HCT116 (cell line): Measurements from ENCODE around the gene C9orf152. TPM values are rescaled to one million over a fixed set of nuclear protein-coding genes. Genes with fewer than 3 reads are reported as not detected.

ENCODE experiments used
- ATAC-seq: fragments of 200-7000 bp; cut with Tn5 transposase; 2 replicates; pipeline ENCODE4 v1.9.1; 2020; ENCODE audit warnings: mild to moderate bottlenecking, moderate library complexity
- BruUV-seq: library from RNA; stranded (reverse); fragments of 400-500 nt; replicated peaks from 2 replicates; lab custom pipeline; 2021; lab: Mats Ljungman, UMichigan
- CTCF ChIA-PET: fragments of 300-600 bp; sonication (Branson Sonifier 250); formaldehyde crosslinking; loops from one replicate; lab custom pipeline; 2021; ENCODE audit warnings: antibody characterized with exemption; lab: Charles Lee
- POLR2A ChIA-PET: fragments of 300-600, 350-600 bp; sonication (Branson Sonifier 250); formaldehyde crosslinking; loops from one replicate; lab custom pipeline; 2021; ENCODE audit warnings: antibody characterized with exemption; lab: Charles Lee
- RAD21 ChIA-PET, 2 experiments: fragments of 300-600 bp; sonication (Branson Sonifier 250); formaldehyde crosslinking; loops; one replicate each; lab custom pipeline; 2023; ENCODE audit warnings: low total read pairs in 2 of 2; ENCODE audit not compliant: uncharacterized antibody in 2 of 2, unreplicated experiment in 2 of 2, low non-redundant PET in 1 of 2; lab: Charles Lee
- DNase-seq: peaks from one replicate; pipeline ENCODE4 v3.0.0-alpha.2; 2010; ENCODE audit warnings: low read depth, low spot score
- H2AFZ ChIP-seq: fragments of 200-600 bp; shearing (Covaris generic), sonication (generic); 2 replicates; pipeline ENCODE4 v1.6.1; 2017; ENCODE audit warnings: low read depth, mixed run types, mixed read lengths, antibody characterized with exemption, low read length; ENCODE audit not compliant: poor library complexity, severe bottlenecking
- H3K27ac ChIP-seq: 2 replicates; pipeline ENCODE4 v1.5.1; 2012; ENCODE audit warnings: low read depth, low read length
- H3K27me3 ChIP-seq: fragments of 200-600 bp; sonication (generic); 2 replicates; pipeline ENCODE4 v1.6.1; 2016; ENCODE audit warnings: mixed run types, low read length, mixed read lengths; ENCODE audit not compliant: insufficient read depth
- H3K36me3 ChIP-seq, 2 experiments: fragments of 200-500 bp in 1 of 2; fragments of 200-600 bp in 1 of 2; sonication (Bioruptor generic) in 1 of 2; sonication (generic) in 1 of 2; 2 replicates each; pipeline versions ENCODE4 v1.5.1 to v1.6.1; 2014 to 2016; ENCODE audit warnings: low read length in 2 of 2, inconsistent platforms in 1 of 2, mixed read lengths in 1 of 2, mixed run types in 1 of 2; ENCODE audit not compliant: insufficient read depth in 2 of 2, control insufficient read depth in 1 of 2
- H3K4me1 ChIP-seq, 2 experiments: fragments of 200-600 bp in 1 of 2; sonication (generic) in 1 of 2; 2 replicates each; pipeline versions ENCODE4 v1.5.1 to v1.6.1; 2012 to 2017; ENCODE audit warnings: low read length in 2 of 2, inconsistent platforms in 1 of 2, mild to moderate bottlenecking in 1 of 2, mixed read lengths in 1 of 2, mixed run types in 1 of 2, moderate library complexity in 1 of 2; ENCODE audit not compliant: insufficient read depth in 2 of 2, control insufficient read depth in 1 of 2
- H3K4me2 ChIP-seq: fragments of 200-600 bp; sonication (generic); 2 replicates; pipeline ENCODE4 v1.6.1; 2017; ENCODE audit warnings: mixed run types, low read length, mixed read lengths
- H3K4me3 ChIP-seq, 2 experiments: fragments of 200-600 bp in 1 of 2; sonication (generic) in 1 of 2; replicated peaks in 1 of 2; 2 replicates each; pipeline ENCODE4 v1.5.1; 2011 to 2016; ENCODE audit warnings: low read length in 2 of 2, control low read depth in 1 of 2, low read depth in 1 of 2, mild to moderate bottlenecking in 1 of 2, mixed read lengths in 1 of 2, mixed run types in 1 of 2
- H3K79me2 ChIP-seq: fragments of 200-600 bp; sonication (generic); 2 replicates; pipeline ENCODE4 v1.6.1; 2017; ENCODE audit warnings: mild to moderate bottlenecking, mixed run types, low read length, moderate library complexity, mixed read lengths; ENCODE audit not compliant: insufficient read depth
- H3K9ac ChIP-seq: fragments of 200-600 bp; sonication (generic); 2 replicates; pipeline ENCODE4 v1.6.1; 2016; ENCODE audit warnings: low read length, mixed read lengths
- H3K9me2 ChIP-seq: fragments of 200-600 bp; sonication (generic), shearing (Covaris generic); 2 replicates; pipeline ENCODE4 v1.6.1; 2017; ENCODE audit warnings: mixed run types, mild to moderate bottlenecking, moderate library complexity; ENCODE audit not compliant: insufficient read depth
- H3K9me3 ChIP-seq, 2 experiments: fragments of 200-500 bp in 1 of 2; fragments of 200-600 bp in 1 of 2; sonication (Bioruptor generic) in 1 of 2; sonication (generic) in 1 of 2; 2 replicates each; pipeline ENCODE4 v1.6.1; 2014 to 2017; ENCODE audit warnings: low read length in 2 of 2, mixed read lengths in 2 of 2, inconsistent platforms in 1 of 2, low read depth in 1 of 2, mild to moderate bottlenecking in 1 of 2, mixed run types in 1 of 2, moderate library complexity in 1 of 2; ENCODE audit not compliant: control insufficient read depth in 1 of 2, insufficient read depth in 1 of 2
- H4K20me1 ChIP-seq: fragments of 200-600 bp; sonication (generic), shearing (Covaris generic); 2 replicates; pipeline ENCODE4 v1.6.1; 2017; ENCODE audit warnings: mixed run types, mild to moderate bottlenecking, moderate library complexity; ENCODE audit not compliant: insufficient read depth
- CBX3 ChIP-seq: IDR thresholded peaks from 2 replicates; pipeline ENCODE4 v1.6.1; 2012; ENCODE audit warnings: low read depth
- EGR1 ChIP-seq: IDR thresholded peaks from 2 replicates; pipeline ENCODE4 v1.6.1; 2012; ENCODE audit warnings: low read depth
- EZH2 ChIP-seq: fragments of 200-600 bp; sonication (generic); IDR thresholded peaks from 2 replicates; pipeline ENCODE4 v1.6.1; 2017; ENCODE audit warnings: antibody characterized with exemption, mixed run types
- EZH2phosphoT487 ChIP-seq: fragments of 200-600 bp; IDR thresholded peaks from 2 replicates; pipeline ENCODE4 v1.6.1; 2018; ENCODE audit warnings: antibody characterized with exemption, borderline replicate concordance
- JUND ChIP-seq: IDR thresholded peaks from 2 replicates; pipeline ENCODE4 v1.6.1; 2012
- SRF ChIP-seq: IDR thresholded peaks from 2 replicates; pipeline ENCODE4 v1.6.1; 2012; ENCODE audit warnings: low read depth
- ZFX ChIP-seq: fragments of 450-650 bp; IDR thresholded peaks from 2 replicates; pipeline ENCODE4 v1.6.1; 2017
- ZNF274 ChIP-seq: fragments of 200-500 bp; sonication (Bioruptor generic); IDR thresholded peaks from 2 replicates; pipeline ENCODE4 v1.6.1; 2014; ENCODE audit warnings: mild to moderate bottlenecking, low read depth, low read length, inconsistent platforms
- intact Hi-C: fragments of 100-400 bp; cut with micrococcal nuclease; formaldehyde crosslinking; loops from 2 replicates; pipeline ENCODE4 v1.10.0; 2022
- total RNA-seq: library from RNA; stranded (reverse); gene quantifications from one replicate; pipeline ENCODE4 v1.2.1, GENCODE V29; 2021; ENCODE audit not compliant: unreplicated experiment
- TF ChIP-seq, protein P1 (sequence below): IDR thresholded peaks from 2 replicates; pipeline ENCODE4 v1.6.1; 2011; ENCODE audit warnings: mild to moderate bottlenecking, low read length, moderate library complexity; ENCODE audit not compliant: insufficient replicate concordance; ENCODE audit errors: extremely low read depth
- TF ChIP-seq, protein P2 (sequence below): IDR thresholded peaks from 2 replicates; pipeline ENCODE4 v1.6.1; 2012

The C9orf152 gene
- total RNA-seq, 1 experiment from 2014 or later, result not detected

DNA sequence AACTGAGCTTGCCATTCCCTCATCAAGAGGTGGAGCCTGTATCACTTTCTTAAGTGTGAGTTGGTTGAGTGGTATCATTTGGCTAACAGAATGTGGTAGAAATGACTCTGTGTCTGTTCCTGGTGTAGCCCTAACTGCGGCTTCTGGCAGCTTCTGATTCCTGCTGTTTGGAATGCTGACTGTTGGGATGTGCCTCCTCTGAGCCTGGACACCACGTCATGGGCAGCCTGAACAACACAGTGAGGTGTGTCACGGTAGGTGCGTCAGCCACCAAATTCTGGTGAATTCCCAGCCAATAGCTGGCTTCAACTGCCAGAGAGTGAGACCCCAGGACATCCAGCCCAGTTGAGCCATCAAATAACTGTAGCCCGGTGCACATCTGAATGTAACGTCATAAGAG is 6.1 kb upstream of the C9orf152 start:
- H3K9me3 ChIP-seq, result no peaks in the 10 kb centered on the region
- CTCF ChIA-PET, result interaction anchor here (1.8 kb wide), 1 partner anchor 31 kb away, joined by 7 read pairs; no protein-coding TSS in a partner anchor
- no peak for ATAC-seq
- H3K27me3 ChIP-seq, result no peaks in the 10 kb centered on the region; the same call in 1 of the 2 replicates
- no peaks in the 10 kb centered on the region for H3K36me3 ChIP-seq
- intact Hi-C loops, result no loop called here
- H4K20me1 ChIP-seq, result no peaks in the 10 kb centered on the region
- H3K79me2 ChIP-seq, result no peaks in the 10 kb centered on the region
- BruUV-seq, result no TSS peak
- RAD21 ChIA-PET, result no interaction called here
- H3K4me2 ChIP-seq, result no peak overlapping the region
- H3K27ac ChIP-seq, result no peak overlapping the region
- no peaks in the 10 kb centered on the region for H3K9me2 ChIP-seq
- DNase-seq, result no peak
- POLR2A ChIA-PET, result no interaction called here
- no peak overlapping the region for H3K9ac ChIP-seq
- 0 out of 4 replicates have a peak, but pooled peaks cover 0 to 2% of the 10 kb centered on the region in 2 experiments for H3K4me1 ChIP-seq
- H2AFZ ChIP-seq, result no peak overlapping the region
- no peak overlapping the region for H3K4me3 ChIP-seq
- TF ChIP-seq ZNF274 (no peak), EGR1 (no peak), EZH2 (no peak)
- TF ChIP-seq, protein P1, sequence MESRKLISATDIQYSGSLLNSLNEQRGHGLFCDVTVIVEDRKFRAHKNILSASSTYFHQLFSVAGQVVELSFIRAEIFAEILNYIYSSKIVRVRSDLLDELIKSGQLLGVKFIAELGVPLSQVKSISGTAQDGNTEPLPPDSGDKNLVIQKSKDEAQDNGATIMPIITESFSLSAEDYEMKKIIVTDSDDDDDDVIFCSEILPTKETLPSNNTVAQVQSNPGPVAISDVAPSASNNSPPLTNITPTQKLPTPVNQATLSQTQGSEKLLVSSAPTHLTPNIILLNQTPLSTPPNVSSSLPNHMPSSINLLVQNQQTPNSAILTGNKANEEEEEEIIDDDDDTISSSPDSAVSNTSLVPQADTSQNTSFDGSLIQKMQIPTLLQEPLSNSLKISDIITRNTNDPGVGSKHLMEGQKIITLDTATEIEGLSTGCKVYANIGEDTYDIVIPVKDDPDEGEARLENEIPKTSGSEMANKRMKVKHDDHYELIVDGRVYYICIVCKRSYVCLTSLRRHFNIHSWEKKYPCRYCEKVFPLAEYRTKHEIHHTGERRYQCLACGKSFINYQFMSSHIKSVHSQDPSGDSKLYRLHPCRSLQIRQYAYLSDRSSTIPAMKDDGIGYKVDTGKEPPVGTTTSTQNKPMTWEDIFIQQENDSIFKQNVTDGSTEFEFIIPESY, result no peak
- TF ChIP-seq, protein P2, sequence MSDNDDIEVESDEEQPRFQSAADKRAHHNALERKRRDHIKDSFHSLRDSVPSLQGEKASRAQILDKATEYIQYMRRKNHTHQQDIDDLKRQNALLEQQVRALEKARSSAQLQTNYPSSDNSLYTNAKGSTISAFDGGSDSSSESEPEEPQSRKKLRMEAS, result no peak

DNA sequence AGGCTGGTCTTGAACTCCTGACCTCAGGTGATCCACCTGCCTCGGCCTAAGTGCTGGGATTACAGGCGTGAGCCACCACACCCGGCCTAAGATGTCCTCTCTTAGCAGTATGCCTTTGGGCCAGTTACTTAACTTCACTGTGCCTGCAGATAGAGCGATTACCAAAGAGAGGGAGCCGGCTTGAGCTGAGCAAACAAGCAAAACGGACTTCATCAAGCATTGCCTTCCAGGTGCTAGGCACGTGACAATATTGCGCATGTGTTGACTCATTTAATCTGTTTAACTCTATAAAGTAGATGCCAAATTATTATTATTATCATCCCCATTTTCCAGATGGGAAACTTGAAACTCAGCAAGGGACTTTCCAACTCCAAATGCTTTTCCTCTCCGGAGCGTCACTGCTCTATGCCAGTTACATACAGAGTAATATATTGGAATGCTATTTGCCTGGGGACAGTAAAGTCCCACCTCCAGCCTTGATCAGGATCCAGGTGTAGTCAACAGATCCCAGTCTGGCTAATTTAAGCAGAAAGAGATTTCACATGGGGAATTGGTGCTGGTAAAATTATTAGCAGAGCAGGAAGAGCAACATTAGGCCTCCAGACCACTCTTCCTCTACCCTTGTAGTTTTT is 5.6 kb upstream of the C9orf152 start:
- TF ChIP-seq EGR1, result no peak
- TF ChIP-seq EZH2phosphoT487, result no peak
- no peak for TF ChIP-seq EZH2
- TF ChIP-seq, protein P1, result no peak
- no peak for TF ChIP-seq CBX3
- TF ChIP-seq ZFX, result no peak
- no peak for TF ChIP-seq SRF
- TF ChIP-seq JUND, result no peak
- ATAC-seq (no peak), DNase-seq (no peak)
- RAD21 ChIA-PET, result no interaction called here
- H3K36me3 ChIP-seq, result no peaks in the 10 kb centered on the region
- no peaks in the 10 kb centered on the region for H4K20me1 ChIP-seq
- CTCF ChIA-PET, result interaction anchor here (1.8 kb wide), 1 partner anchor 30 kb away, joined by 7 read pairs; no protein-coding TSS in a partner anchor
- POLR2A ChIA-PET, result no interaction called here
- 0 out of 4 replicates have a peak, but pooled peaks cover 0 to 2% of the 10 kb centered on the region in 2 experiments for H3K4me1 ChIP-seq
- no peak overlapping the region for H3K9ac ChIP-seq
- peaks cover under 1% of the 10 kb centered on the region; the same call in 1 of the 2 replicates for H3K27me3 ChIP-seq
- intact Hi-C loops, result no loop called here
- no peaks in the 10 kb centered on the region for H3K79me2 ChIP-seq
- H3K4me3 ChIP-seq, result no peak overlapping the region
- no peak overlapping the region for H3K4me2 ChIP-seq
- no peaks in the 10 kb centered on the region for H3K9me2 ChIP-seq
- no peaks in the 10 kb centered on the region for H3K9me3 ChIP-seq
- no peak overlapping the region for H2AFZ ChIP-seq
- BruUV-seq, result no TSS peak
- H3K27ac ChIP-seq, result no peak overlapping the region
